ENCODE measurements around the gene ASTN1.

The ASTN1 gene

DNA sequence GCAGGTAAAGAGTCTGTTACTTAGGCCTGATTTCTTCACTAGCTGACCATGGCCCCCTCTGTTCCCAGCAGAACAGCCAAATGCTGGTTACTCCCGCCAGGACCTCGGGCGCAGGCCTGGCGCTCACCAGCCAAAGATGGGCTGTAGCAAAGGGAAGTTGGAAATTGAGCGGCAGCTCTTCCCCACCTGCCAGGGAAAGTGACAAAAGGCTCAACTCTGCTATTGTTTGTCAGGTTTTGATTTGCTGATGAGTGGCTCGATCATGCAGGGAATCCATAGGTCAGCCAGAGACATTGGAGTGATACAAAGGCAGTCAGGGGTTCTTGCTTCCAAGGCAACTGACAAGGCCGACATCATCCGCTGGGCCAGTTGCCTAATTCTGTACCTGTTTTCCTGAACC lies 120.1 kb downstream of the ASTN1 start:
- no peak overlapping the region for H2BK120ac ChIP-seq (ENCODE audit: low read depth, low read length)
- no peak overlapping the region for H2BK12ac ChIP-seq (ENCODE audit: low read length in 2 of 2)
- H3K4me1 ChIP-seq (ENCODE audit: control insufficient read depth, insufficient read depth, low read depth, low read length) = no peaks in the 10 kb centered on the region
- WGBS = 66% methylated on average over 8 of the region's 8 CpGs
- DNase-seq = no peak
- no peaks in the 10 kb centered on the region for H3K9me3 ChIP-seq (ENCODE audit: control insufficient read depth, low read length)
- H2BK15ac ChIP-seq (ENCODE audit: low read depth, poor library complexity, severe bottlenecking) = no peak overlapping the region
- no peak overlapping the region for H4K8ac ChIP-seq (ENCODE audit: low read length)
- no peaks in the 10 kb centered on the region for H3K36me3 ChIP-seq (ENCODE audit: control insufficient read depth in 1 of 2, insufficient read depth in 2 of 2, low read depth in 1 of 2, low read length in 2 of 2)
- no peak overlapping the region for H3K27ac ChIP-seq (ENCODE audit: low read length, poor library complexity, severe bottlenecking)
- H4K91ac ChIP-seq (ENCODE audit: low read length) = no peak overlapping the region
- no peak overlapping the region for H3K23ac ChIP-seq (ENCODE audit: low read length in 2 of 2)
- no peak overlapping the region for H3K18ac ChIP-seq (ENCODE audit: low read depth in 1 of 2, low read length in 2 of 2)
- peaks cover 0 to 14% of the 10 kb centered on the region in 2 experiments for H3K27me3 ChIP-seq (ENCODE audit: control insufficient read depth in 1 of 2, insufficient read depth in 1 of 2, low read length in 2 of 2)
- no peak overlapping the region for H2AK5ac ChIP-seq (ENCODE audit: low read length, severe bottlenecking)
- no peak overlapping the region for H3K9ac ChIP-seq (ENCODE audit: low read length)
- no peak overlapping the region for H2AFZ ChIP-seq (ENCODE audit: low read depth, low read length)
- no peak overlapping the region for H3K4ac ChIP-seq (ENCODE audit: low read depth in 1 of 2, low read length in 2 of 2)
- no peak overlapping the region for H2BK5ac ChIP-seq (ENCODE audit: low read depth, low read length, poor library complexity, severe bottlenecking)
- H3K4me2 ChIP-seq (ENCODE audit: low read length, poor library complexity, severe bottlenecking) = no peak overlapping the region
- no peak overlapping the region for H3K4me3 ChIP-seq (ENCODE audit: insufficient read depth in 1 of 2, low read depth in 1 of 2, low read length in 2 of 2)
- no peak overlapping the region for H3K14ac ChIP-seq (ENCODE audit: low read length in 2 of 2)
- H3K79me1 ChIP-seq (replicated peaks; ENCODE audit: low read length, poor library complexity, severe bottlenecking) = no peaks in the 10 kb centered on the region

DNA sequence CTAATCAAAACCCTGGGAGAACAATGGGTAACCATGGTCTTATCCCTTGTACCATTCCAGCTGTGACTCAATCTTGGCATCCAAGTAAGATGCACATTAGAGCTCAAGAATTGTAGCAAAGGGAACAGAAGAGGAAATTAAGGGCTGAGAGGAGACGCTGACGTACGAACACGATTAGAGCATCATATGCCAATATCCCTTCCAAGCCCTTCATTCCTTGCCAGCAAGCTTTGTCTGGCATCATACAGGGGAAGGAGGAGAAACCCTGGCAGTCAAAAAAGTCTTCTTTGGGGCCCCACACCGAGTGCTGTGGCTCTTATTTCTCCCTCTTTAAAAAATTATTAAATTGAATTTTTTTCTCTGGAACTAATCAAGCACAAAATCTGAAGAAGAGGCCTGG lies 120.9 kb downstream of the ASTN1 start:
- no peak overlapping the region for H2AK5ac ChIP-seq (ENCODE audit: low read length, severe bottlenecking)
- no peak overlapping the region for H4K8ac ChIP-seq (ENCODE audit: low read length)
- no peaks in the 10 kb centered on the region for H3K9me3 ChIP-seq (ENCODE audit: control insufficient read depth, low read length)
- peaks cover 0 to 14% of the 10 kb centered on the region in 2 experiments for H3K27me3 ChIP-seq (ENCODE audit: control insufficient read depth in 1 of 2, insufficient read depth in 1 of 2, low read length in 2 of 2)
- H3K79me1 ChIP-seq (replicated peaks; ENCODE audit: low read length, poor library complexity, severe bottlenecking) = no peaks in the 10 kb centered on the region
- H3K4me1 ChIP-seq (ENCODE audit: control insufficient read depth, insufficient read depth, low read depth, low read length) = no peaks in the 10 kb centered on the region
- no peak overlapping the region for H3K27ac ChIP-seq (ENCODE audit: low read length, poor library complexity, severe bottlenecking)
- H3K4me2 ChIP-seq (ENCODE audit: low read length, poor library complexity, severe bottlenecking) = no peak overlapping the region
- H3K9ac ChIP-seq (ENCODE audit: low read length) = no peak overlapping the region
- WGBS = 98% methylated on average over 4 of the region's 5 CpGs
- H3K4ac ChIP-seq (ENCODE audit: low read depth in 1 of 2, low read length in 2 of 2) = no peak overlapping the region
- H2BK5ac ChIP-seq (ENCODE audit: low read depth, low read length, poor library complexity, severe bottlenecking) = no peak overlapping the region
- no peak overlapping the region for H3K14ac ChIP-seq (ENCODE audit: low read length in 2 of 2)
- no peak overlapping the region for H2BK120ac ChIP-seq (ENCODE audit: low read depth, low read length)
- no peak overlapping the region for H2AFZ ChIP-seq (ENCODE audit: low read depth, low read length)
- no peak overlapping the region for H3K4me3 ChIP-seq (ENCODE audit: insufficient read depth in 1 of 2, low read depth in 1 of 2, low read length in 2 of 2)
- no peak overlapping the region for H4K91ac ChIP-seq (ENCODE audit: low read length)
- H2BK12ac ChIP-seq (ENCODE audit: low read length in 2 of 2) = no peak overlapping the region
- H3K23ac ChIP-seq (ENCODE audit: low read length in 2 of 2) = no peak overlapping the region
- no peak overlapping the region for H3K18ac ChIP-seq (ENCODE audit: low read depth in 1 of 2, low read length in 2 of 2)
- no peak for DNase-seq
- no peaks in the 10 kb centered on the region for H3K36me3 ChIP-seq (ENCODE audit: control insufficient read depth in 1 of 2, insufficient read depth in 2 of 2, low read depth in 1 of 2, low read length in 2 of 2)
- no peak overlapping the region for H2BK15ac ChIP-seq (ENCODE audit: low read depth, poor library complexity, severe bottlenecking)

DNA sequence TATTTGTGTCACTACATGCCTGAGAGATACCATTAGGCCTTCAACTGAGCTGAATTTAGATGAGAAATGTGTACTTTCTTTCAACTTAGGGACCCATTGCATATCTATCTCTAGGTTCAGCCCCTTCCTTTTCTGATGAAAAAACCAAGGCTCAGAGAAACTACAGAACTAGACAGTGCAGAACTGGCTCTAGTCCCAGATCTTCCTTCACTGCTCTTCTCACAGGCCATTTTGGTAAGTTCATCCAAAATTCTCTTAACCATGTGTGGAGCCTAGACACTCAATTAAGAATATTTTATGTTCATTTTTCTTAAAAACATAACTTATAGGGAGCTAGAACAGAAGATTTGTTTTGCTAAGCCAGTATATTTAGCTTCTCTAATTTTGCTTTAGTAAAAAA lies 128.9 kb downstream of the ASTN1 start:
- no peak overlapping the region for H4K8ac ChIP-seq (ENCODE audit: low read length)
- no peak overlapping the region for H3K4me3 ChIP-seq (ENCODE audit: insufficient read depth in 1 of 2, low read depth in 1 of 2, low read length in 2 of 2)

DNA sequence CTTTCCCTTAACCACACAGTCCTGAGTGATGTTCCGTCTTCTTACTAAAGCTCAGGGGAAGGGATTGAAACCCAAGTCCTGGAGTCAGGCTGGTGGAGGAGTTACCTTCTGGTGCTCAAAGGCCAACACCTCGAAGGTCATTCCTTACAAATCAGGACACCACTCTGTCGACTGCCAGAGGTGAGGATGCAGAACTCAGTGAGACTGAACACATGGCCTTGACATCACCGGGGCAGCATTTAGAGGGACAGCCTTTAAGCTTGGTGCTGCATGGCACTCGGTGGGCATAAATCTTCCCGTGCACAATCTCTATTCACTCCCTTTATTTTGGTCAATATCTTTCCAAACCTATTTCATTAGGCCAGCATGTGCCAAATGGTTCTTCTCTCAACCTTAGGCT lies 130.9 kb downstream of the ASTN1 start:
- H4K8ac ChIP-seq (ENCODE audit: low read length) = no peak overlapping the region
- 64% methylated on average over 6 of the region's 6 CpGs for WGBS
- no peak for DNase-seq
- H2AK5ac ChIP-seq (ENCODE audit: low read length, severe bottlenecking) = no peak overlapping the region
- no peak overlapping the region for H3K4ac ChIP-seq (ENCODE audit: low read depth in 1 of 2, low read length in 2 of 2)
- no peaks in the 10 kb centered on the region for H3K79me1 ChIP-seq (replicated peaks; ENCODE audit: low read length, poor library complexity, severe bottlenecking)
- no peaks in the 10 kb centered on the region for H3K36me3 ChIP-seq (ENCODE audit: control insufficient read depth in 1 of 2, insufficient read depth in 2 of 2, low read depth in 1 of 2, low read length in 2 of 2)
- no peak overlapping the region for H2BK12ac ChIP-seq (ENCODE audit: low read length in 2 of 2)
- H2BK5ac ChIP-seq (ENCODE audit: low read depth, low read length, poor library complexity, severe bottlenecking) = no peak overlapping the region
- no peak overlapping the region for H3K4me3 ChIP-seq (ENCODE audit: insufficient read depth in 1 of 2, low read depth in 1 of 2, low read length in 2 of 2)
- H3K9ac ChIP-seq (ENCODE audit: low read length) = no peak overlapping the region
- no peak overlapping the region for H3K23ac ChIP-seq (ENCODE audit: low read length in 2 of 2)
- H2BK120ac ChIP-seq (ENCODE audit: low read depth, low read length) = no peak overlapping the region
- no peak overlapping the region for H3K27ac ChIP-seq (ENCODE audit: low read length, poor library complexity, severe bottlenecking)
- H2BK15ac ChIP-seq (ENCODE audit: low read depth, poor library complexity, severe bottlenecking) = no peak overlapping the region
- no peak overlapping the region for H2AFZ ChIP-seq (ENCODE audit: low read depth, low read length)
- peak overlapping the region; percentile 18 for H4K91ac ChIP-seq (ENCODE audit: low read length)
- no peaks in the 10 kb centered on the region for H3K4me1 ChIP-seq (ENCODE audit: control insufficient read depth, insufficient read depth, low read depth, low read length)
- H3K4me2 ChIP-seq (ENCODE audit: low read length, poor library complexity, severe bottlenecking) = no peak overlapping the region
- H3K14ac ChIP-seq (ENCODE audit: low read length in 2 of 2) = no peak overlapping the region
- H3K18ac ChIP-seq (ENCODE audit: low read depth in 1 of 2, low read length in 2 of 2) = no peak overlapping the region
- H3K9me3 ChIP-seq (ENCODE audit: control insufficient read depth, low read length) = no peaks in the 10 kb centered on the region
- H3K27me3 ChIP-seq (ENCODE audit: control insufficient read depth in 1 of 2, insufficient read depth in 1 of 2, low read length in 2 of 2) = peaks cover 7 to 10% of the 10 kb centered on the region in 2 experiments

More for the DNA sequence above, 128.9 kb downstream of the ASTN1 start:
- no peak overlapping the region for H3K18ac ChIP-seq (ENCODE audit: low read depth in 1 of 2, low read length in 2 of 2)
- no peak overlapping the region for H3K23ac ChIP-seq (ENCODE audit: low read length in 2 of 2)
- no peak overlapping the region for H3K27ac ChIP-seq (ENCODE audit: low read length, poor library complexity, severe bottlenecking)
- DNase-seq = no peak
- H2BK15ac ChIP-seq (ENCODE audit: low read depth, poor library complexity, severe bottlenecking) = no peak overlapping the region
- H3K27me3 ChIP-seq (ENCODE audit: control insufficient read depth in 1 of 2, insufficient read depth in 1 of 2, low read length in 2 of 2) = peaks cover 7 to 10% of the 10 kb centered on the region in 2 experiments
- H2AK5ac ChIP-seq (ENCODE audit: low read length, severe bottlenecking) = no peak overlapping the region
- H2BK12ac ChIP-seq (ENCODE audit: low read length in 2 of 2) = no peak overlapping the region
- no peak overlapping the region for H2BK120ac ChIP-seq (ENCODE audit: low read depth, low read length)
- H2AFZ ChIP-seq (ENCODE audit: low read depth, low read length) = no peak overlapping the region
- no peak overlapping the region for H3K14ac ChIP-seq (ENCODE audit: low read length in 2 of 2)
- H3K4me1 ChIP-seq (ENCODE audit: control insufficient read depth, insufficient read depth, low read depth, low read length) = no peaks in the 10 kb centered on the region
- H2BK5ac ChIP-seq (ENCODE audit: low read depth, low read length, poor library complexity, severe bottlenecking) = no peak overlapping the region
- H3K36me3 ChIP-seq (ENCODE audit: control insufficient read depth in 1 of 2, insufficient read depth in 2 of 2, low read depth in 1 of 2, low read length in 2 of 2) = no peaks in the 10 kb centered on the region
- H3K4ac ChIP-seq (ENCODE audit: low read depth in 1 of 2, low read length in 2 of 2) = no peak overlapping the region
- no peak overlapping the region for H4K91ac ChIP-seq (ENCODE audit: low read length)
- H3K4me2 ChIP-seq (ENCODE audit: low read length, poor library complexity, severe bottlenecking) = no peak overlapping the region
- H3K9me3 ChIP-seq (ENCODE audit: control insufficient read depth, low read length) = no peaks in the 10 kb centered on the region
- H3K9ac ChIP-seq (ENCODE audit: low read length) = no peak overlapping the region
- H3K79me1 ChIP-seq (replicated peaks; ENCODE audit: low read length, poor library complexity, severe bottlenecking) = no peaks in the 10 kb centered on the region

Measured in mesenchymal stem cell (in vitro differentiated cells and primary cell).